Upper lobe of left lung (tissue), 4 donors: ENCODE measurements around the gene HK3.

ENCODE experiments used
- POLR2AphosphoS5 ChIP-seq, 2 donors: sonication (generic); formaldehyde crosslinking; IDR thresholded peaks; one replicate each; pipeline ENCODE4 v1.5.1; 2017; ENCODE audit warnings: antibody characterized with exemption in 2 of 2
- TF ChIP-seq, protein P1 (sequence below), 6 experiments: fragments of 450-650 bp in 4 of 6; fragments of 200-600 bp in 2 of 6; sonication (generic) in 2 of 6; IDR thresholded peaks; one replicate each; pipeline ENCODE4 v1.5.1; 2016 to 2019; ENCODE audit warnings: antibody characterized with exemption in 6 of 6

DNA sequence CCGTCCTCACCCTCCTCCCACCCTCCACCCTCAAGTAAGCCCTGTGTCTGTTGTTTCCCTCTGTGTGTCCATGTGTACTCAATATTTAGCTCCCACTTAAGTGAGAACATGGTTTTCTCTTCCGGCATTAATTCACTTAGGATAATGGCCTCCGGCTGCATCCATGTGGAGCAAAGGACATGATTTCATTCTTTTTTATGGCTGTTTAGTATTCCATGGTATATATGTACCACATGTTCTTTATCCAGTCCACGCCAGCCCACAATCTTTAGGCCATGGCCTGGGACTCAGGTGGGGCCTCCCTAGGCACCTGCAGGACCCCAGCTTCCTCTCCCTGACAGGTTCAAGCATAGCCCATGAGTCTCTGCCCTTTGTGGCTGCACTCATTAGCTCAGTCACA, 65.9 kb downstream of the HK3 start:
- no peak for TF ChIP-seq POLR2AphosphoS5 (IDR thresholded peaks at IDR 0.05)
- TF ChIP-seq, protein P1, sequence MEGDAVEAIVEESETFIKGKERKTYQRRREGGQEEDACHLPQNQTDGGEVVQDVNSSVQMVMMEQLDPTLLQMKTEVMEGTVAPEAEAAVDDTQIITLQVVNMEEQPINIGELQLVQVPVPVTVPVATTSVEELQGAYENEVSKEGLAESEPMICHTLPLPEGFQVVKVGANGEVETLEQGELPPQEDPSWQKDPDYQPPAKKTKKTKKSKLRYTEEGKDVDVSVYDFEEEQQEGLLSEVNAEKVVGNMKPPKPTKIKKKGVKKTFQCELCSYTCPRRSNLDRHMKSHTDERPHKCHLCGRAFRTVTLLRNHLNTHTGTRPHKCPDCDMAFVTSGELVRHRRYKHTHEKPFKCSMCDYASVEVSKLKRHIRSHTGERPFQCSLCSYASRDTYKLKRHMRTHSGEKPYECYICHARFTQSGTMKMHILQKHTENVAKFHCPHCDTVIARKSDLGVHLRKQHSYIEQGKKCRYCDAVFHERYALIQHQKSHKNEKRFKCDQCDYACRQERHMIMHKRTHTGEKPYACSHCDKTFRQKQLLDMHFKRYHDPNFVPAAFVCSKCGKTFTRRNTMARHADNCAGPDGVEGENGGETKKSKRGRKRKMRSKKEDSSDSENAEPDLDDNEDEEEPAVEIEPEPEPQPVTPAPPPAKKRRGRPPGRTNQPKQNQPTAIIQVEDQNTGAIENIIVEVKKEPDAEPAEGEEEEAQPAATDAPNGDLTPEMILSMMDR (IDR thresholded peaks at IDR 0.05): no peak
